Sigmoid colon (tissue), 4 donors: ENCODE measurements around the gene AGTPBP1.

Source experiments
- CTCF ChIP-seq, 4 experiments: fragments of 450-650 bp in 3 of 4; fragments of 200-600 bp in 1 of 4; IDR thresholded peaks; one replicate each; pipeline ENCODE4 v1.5.1; 2016 to 2019; ENCODE audit warnings: antibody characterized with exemption in 4 of 4, mild to moderate bottlenecking in 3 of 4, moderate library complexity in 2 of 4
- EP300 ChIP-seq, 4 donors: sonication (generic); formaldehyde crosslinking; IDR thresholded peaks; one replicate each; pipeline ENCODE4 v1.6.1; 2017; ENCODE audit warnings: antibody characterized with exemption in 4 of 4

GRCh38 chr9:85640425-85640824 is 101.3 kb downstream of the AGTPBP1 start:
- TF ChIP-seq CTCF (IDR thresholded peaks at IDR 0.05), result no peak
- no peak for TF ChIP-seq EP300 (IDR thresholded peaks at IDR 0.05)
